Endothelial cell (in vitro differentiated cells): Measurements from ENCODE around the gene CCDC18. TPM values are rescaled to one million over a fixed set of nuclear protein-coding genes. Genes with fewer than 3 reads are reported as not detected.
"Not testable (repeated sequence)": the region's sequence is repeated elsewhere in the genome, so short reads cannot be mapped to it uniquely, and the experiment has no call there.

Source experiments
- DNase-seq: peaks from one replicate; pipeline ENCODE4 v3.0.0; 2021; ENCODE audit warnings: low spot score
- H3K27ac Mint-ChIP-seq: one replicate; pipeline ENCODE4 v1.8.0; 2021; ENCODE audit warnings: mixed read lengths, inconsistent platforms; ENCODE audit not compliant: unreplicated experiment
- H3K27me3 Mint-ChIP-seq: one replicate; pipeline ENCODE4 v1.8.0; 2021; ENCODE audit warnings: mild to moderate bottlenecking, moderate library complexity, mixed read lengths, inconsistent platforms; ENCODE audit not compliant: unreplicated experiment
- H3K36me3 Mint-ChIP-seq: one replicate; pipeline ENCODE4 v1.8.0; 2021; ENCODE audit warnings: mild to moderate bottlenecking, low read depth, mixed read lengths, inconsistent platforms; ENCODE audit not compliant: unreplicated experiment
- H3K4me1 Mint-ChIP-seq: one replicate; pipeline ENCODE4 v1.8.0; 2021; ENCODE audit warnings: mild to moderate bottlenecking, mixed read lengths, inconsistent platforms; ENCODE audit not compliant: unreplicated experiment
- H3K4me3 Mint-ChIP-seq: one replicate; pipeline ENCODE4 v1.8.0; 2021; ENCODE audit warnings: mild to moderate bottlenecking, mixed read lengths, inconsistent platforms; ENCODE audit not compliant: unreplicated experiment
- H3K9me3 Mint-ChIP-seq: one replicate; pipeline ENCODE4 v1.8.0; 2021; ENCODE audit warnings: mixed read lengths, inconsistent platforms; ENCODE audit not compliant: unreplicated experiment
- CTCF ChIP-seq: fragments of 200-600 bp; sonication (generic); IDR thresholded peaks from one replicate; pipeline ENCODE4 v1.5.0; 2021; ENCODE audit warnings: antibody characterized with exemption; ENCODE audit not compliant: unreplicated experiment
- total RNA-seq: library from RNA; stranded (reverse); fragmentation: NEBNext Ultra II Directional; extraction: Animal tissue kit (Norgen Biotek cat#: 25700); gene quantifications from one replicate; pipeline ENCODE4 v1.2.1, GENCODE V29; 2021; ENCODE audit not compliant: unreplicated experiment

Gene CCDC18
- total RNA-seq, 1 donor from 2014 or later, result 10.4 TPM

- DNase-seq, result no peak
- no peaks in the 10 kb centered on the region for H3K4me1 Mint-ChIP-seq
- no peak overlapping the region for H3K4me3 Mint-ChIP-seq
- H3K9me3 Mint-ChIP-seq, result no peaks in the 10 kb centered on the region
- no peak for TF ChIP-seq CTCF
- no peak overlapping the region for H3K27ac Mint-ChIP-seq
- no peaks in the 10 kb centered on the region for H3K27me3 Mint-ChIP-seq
- peaks cover 4% of the 10 kb centered on the region for H3K36me3 Mint-ChIP-seq
Measured at GRCh38 chr1:93275634-93276295, 95.2 kb downstream of the CCDC18 start.

- H3K4me3 Mint-ChIP-seq, result not testable (repeated sequence)
Measured at GRCh38 chr1:93277530-93277929, 97.0 kb downstream of the CCDC18 start.

GRCh38 chr1:93283496-93283895 lies 103.0 kb downstream of the CCDC18 start:
- Mint-ChIP-seq H3K4me3 (no peak overlapping the region), H3K4me1 (no peaks in the 10 kb centered on the region), H3K27ac (no peak overlapping the region), H3K36me3 (peaks cover 16% of the 10 kb centered on the region), H3K27me3 (peaks cover 2% of the 10 kb centered on the region), H3K9me3 (peaks cover 3% of the 10 kb centered on the region)
- no peak for TF ChIP-seq CTCF
- no peak for DNase-seq

More at GRCh38 chr1:93277530-93277929, 97.0 kb downstream of the CCDC18 start:
- H3K27me3 Mint-ChIP-seq, H3K27ac Mint-ChIP-seq, DNase-seq, H3K4me1 Mint-ChIP-seq, H3K36me3 Mint-ChIP-seq, H3K9me3 Mint-ChIP-seq: not testable (repeated sequence)

GRCh38 chr1:93288558-93288957 lies 108.0 kb downstream of the CCDC18 start:
- Mint-ChIP-seq H3K9me3 (peaks cover 3% of the 10 kb centered on the region), H3K36me3 (peaks cover 12% of the 10 kb centered on the region), H3K27ac (no peak overlapping the region)

GRCh38 chr1:93296555-93297154 lies 116.1 kb downstream of the CCDC18 start:
- peak; percentile 5 for DNase-seq
- TF ChIP-seq CTCF, result no peak
- Mint-ChIP-seq H3K36me3 (no peaks in the 10 kb centered on the region), H3K4me3 (no peak overlapping the region), H3K4me1 (peaks cover 13% of the 10 kb centered on the region), H3K27me3 (no peaks in the 10 kb centered on the region), H3K9me3 (no peaks in the 10 kb centered on the region), H3K27ac (peak overlapping the region; percentile 91)

More at GRCh38 chr1:93288558-93288957, 108.0 kb downstream of the CCDC18 start:
- H3K4me3 Mint-ChIP-seq, result no peak overlapping the region
- no peaks in the 10 kb centered on the region for H3K4me1 Mint-ChIP-seq
- H3K27me3 Mint-ChIP-seq, result no peaks in the 10 kb centered on the region
- TF ChIP-seq CTCF, result no peak
- no peak for DNase-seq
